SK-N-SH (cell line): ENCODE measurements around the gene AKT3. TPM values are rescaled to one million over a fixed set of nuclear protein-coding genes. Genes with fewer than 3 reads are reported as not detected.

Experiments used
- CTCF ChIA-PET: fragments of 300-600, 350-600 bp; formaldehyde crosslinking; extraction: SDS; loops from one replicate; lab custom pipeline; 2021; lab: Yijun Ruan, JAX
- POLR2A ChIA-PET: fragments of 350-600 bp; sonication (Branson Sonifier 250); formaldehyde crosslinking; extraction: SDS; loops from one replicate; lab custom pipeline; 2020; ENCODE audit warnings: antibody characterized with exemption, inconsistent platforms; lab: Yijun Ruan, JAX
- DNase-seq: peaks from one replicate; pipeline ENCODE4 v3.0.0; 2012
- H2AFZ ChIP-seq: fragments of 200-600 bp; sonication (generic); 2 replicates; pipeline ENCODE4 v1.8.1; 2016; ENCODE audit warnings: antibody characterized with exemption, mild to moderate bottlenecking, low read depth
- H3F3A ChIP-seq: fragments of 200-600 bp; sonication (generic); replicated peaks from 2 replicates; pipeline ENCODE3; 2016; ENCODE audit warnings: antibody characterized with exemption, mild to moderate bottlenecking; ENCODE audit not compliant: insufficient read depth
- H3K27ac ChIP-seq, 2 experiments: fragments of 200-500 bp in 1 of 2; fragments of 200-600 bp in 1 of 2; sonication (Bioruptor generic) in 1 of 2; sonication (generic), shearing (Covaris generic) in 1 of 2; 2 replicates each; pipeline versions ENCODE4 v1.5.1 to v1.6.1; 2014 to 2016; ENCODE audit warnings: low read depth in 2 of 2, inconsistent platforms in 1 of 2, low read length in 1 of 2, mild to moderate bottlenecking in 1 of 2, mixed read lengths in 1 of 2
- H3K27me3 ChIP-seq: fragments of 200-600 bp; sonication (generic), shearing (Covaris generic); 2 replicates; pipeline ENCODE4 v1.6.1; 2016; ENCODE audit warnings: mixed run types; ENCODE audit not compliant: insufficient read depth
- H3K36me3 ChIP-seq, 2 experiments: fragments of 200-500 bp in 1 of 2; fragments of 200-600 bp in 1 of 2; sonication (Bioruptor generic) in 1 of 2; sonication (generic) in 1 of 2; replicated peaks in 1 of 2; 2 replicates each; pipeline versions ENCODE3 to v1.5.1; 2014 to 2016; ENCODE audit warnings: low read length in 1 of 2, mild to moderate bottlenecking in 1 of 2; ENCODE audit not compliant: insufficient read depth in 2 of 2, control insufficient read depth in 1 of 2
- H3K4me1 ChIP-seq, 2 experiments: fragments of 200-500 bp in 1 of 2; fragments of 200-600 bp in 1 of 2; sonication (Bioruptor generic) in 1 of 2; sonication (generic), shearing (Covaris generic) in 1 of 2; 2 replicates each; pipeline versions ENCODE4 v1.5.1 to v1.6.1; 2014 to 2016; ENCODE audit warnings: low read depth in 1 of 2, low read length in 1 of 2, mixed run types in 1 of 2; ENCODE audit not compliant: insufficient read depth in 2 of 2, control insufficient read depth in 1 of 2
- H3K4me2 ChIP-seq: fragments of 200-600 bp; sonication (generic), shearing (Covaris generic); 2 replicates; pipeline ENCODE4 v1.6.1; 2017; ENCODE audit warnings: mixed run types
- H3K4me3 ChIP-seq, 2 experiments: fragments of 200-500 bp in 1 of 2; fragments of 200-600 bp in 1 of 2; sonication (Bioruptor generic) in 1 of 2; sonication (generic), shearing (Covaris generic) in 1 of 2; 2 replicates each; pipeline versions ENCODE4 v1.5.1 to v1.8.1; 2014 to 2016; ENCODE audit warnings: low read depth in 2 of 2, inconsistent platforms in 1 of 2, low read length in 1 of 2, mild to moderate bottlenecking in 1 of 2, mixed read lengths in 1 of 2, moderate library complexity in 1 of 2
- H3K79me2 ChIP-seq: fragments of 200-600 bp; sonication (generic); 2 replicates; pipeline ENCODE4 v1.8.1; 2017; ENCODE audit warnings: mild to moderate bottlenecking; ENCODE audit not compliant: insufficient read depth
- H3K9ac ChIP-seq: fragments of 200-600 bp; sonication (generic); 2 replicates; pipeline ENCODE4 v1.6.1; 2017; ENCODE audit warnings: mixed run types
- H3K9me2 ChIP-seq: fragments of 200-600 bp; sonication (generic); 2 replicates; pipeline ENCODE4 v1.6.1; 2017; ENCODE audit warnings: mixed run types
- H3K9me3 ChIP-seq: fragments of 200-600 bp; sonication (generic); 2 replicates; pipeline ENCODE4 v1.6.1; 2017; ENCODE audit warnings: mixed run types, mild to moderate bottlenecking, moderate library complexity
- H4K20me1 ChIP-seq: fragments of 200-600 bp; sonication (generic); 2 replicates; pipeline ENCODE4 v1.6.1; 2017; ENCODE audit warnings: mild to moderate bottlenecking, mixed run types; ENCODE audit not compliant: insufficient read depth
- CHD2 ChIP-seq: fragments of 150-350 bp; IDR thresholded peaks from 2 replicates; pipeline ENCODE4 v1.6.1; 2018; ENCODE audit warnings: low read length; ENCODE audit not compliant: partially characterized antibody
- ELF1 ChIP-seq: IDR thresholded peaks from 2 replicates; pipeline ENCODE4 v1.4.0; 2012
- EZH2phosphoT487 ChIP-seq: fragments of 200-600 bp; sonication (generic); IDR thresholded peaks from 2 replicates; pipeline ENCODE4 v1.6.1; 2017; ENCODE audit warnings: low read depth, mixed run types, mild to moderate bottlenecking, antibody characterized with exemption, moderate library complexity, borderline replicate concordance
- FOXJ3 ChIP-seq: sonication (generic); formaldehyde crosslinking; IDR thresholded peaks from 2 replicates; pipeline ENCODE4 v1.5.1; 2020; ENCODE audit warnings: mild to moderate bottlenecking, missing genetic modification reagents
- GATA2 ChIP-seq: sonication (generic); formaldehyde crosslinking; IDR thresholded peaks from 2 replicates; pipeline ENCODE4 v1.5.0; 2020; ENCODE audit warnings: mild to moderate bottlenecking, missing genetic modification reagents
- MEF2A ChIP-seq: IDR thresholded peaks from 2 replicates; pipeline ENCODE4 v1.4.0; 2012; ENCODE audit warnings: low read depth, borderline replicate concordance
- MXI1 ChIP-seq: IDR thresholded peaks from 2 replicates; pipeline ENCODE4 v1.6.1; 2012; ENCODE audit warnings: mild to moderate bottlenecking, low read depth, low read length, improper control_type of control experiment
- NFIC ChIP-seq: IDR thresholded peaks from 2 replicates; pipeline ENCODE4 v1.4.0; 2012; ENCODE audit warnings: borderline replicate concordance
- POLR2AphosphoS5 ChIP-seq: IDR thresholded peaks from 2 replicates; pipeline ENCODE4 v1.6.1; 2012; ENCODE audit warnings: low read depth, low read length
- RAD21 ChIP-seq: IDR thresholded peaks from 2 replicates; pipeline ENCODE4 v1.6.1; 2012; ENCODE audit warnings: mild to moderate bottlenecking, low read length
- RCOR1 ChIP-seq: fragments of 150-350 bp; IDR thresholded peaks from 2 replicates; pipeline ENCODE4 v1.6.1; 2017; ENCODE audit warnings: antibody characterized with exemption, low read length
- RFX5 ChIP-seq: IDR thresholded peaks from 2 replicates; pipeline ENCODE4 v1.6.1; 2012; ENCODE audit warnings: mild to moderate bottlenecking, improper control_type of control experiment, low read length
- SMC3 ChIP-seq: IDR thresholded peaks from 2 replicates; pipeline ENCODE4 v1.6.1; 2012; ENCODE audit warnings: low read depth, low read length, improper control_type of control experiment
- TAF1 ChIP-seq: IDR thresholded peaks from 2 replicates; pipeline ENCODE4 v1.6.1; 2012; ENCODE audit warnings: low read depth, mild to moderate bottlenecking, low read length, moderate library complexity, borderline replicate concordance
- TCF12 ChIP-seq: IDR thresholded peaks from 2 replicates; pipeline ENCODE4 v1.4.0; 2012
- WGBS: methylation state at CpG from one replicate; pipeline ENCODE4 v1.1.6; 2017; ENCODE audit warnings: low lambda C conversion rate; 5-methylcytosine and 5-hydroxymethylcytosine counted together
- polyA plus RNA-seq, 3 experiments: library from polyadenylated mRNA; depleted of rRNA; stranded (reverse); fragments of >200 nt; gene quantifications; 2 replicates each; pipeline ENCODE4 v1.2.3, GENCODE V29; 2012
- TF ChIP-seq, protein P1 (sequence below): fragments of 150-350 bp; IDR thresholded peaks from 2 replicates; pipeline ENCODE4 v1.6.1; 2016; ENCODE audit warnings: mild to moderate bottlenecking, low read depth, low read length
- TF ChIP-seq, protein P2 (sequence below): fragments of 150-350 bp; IDR thresholded peaks from 2 replicates; pipeline ENCODE4 v1.6.1; 2017; ENCODE audit warnings: antibody characterized with exemption, low read length, low read depth, borderline replicate concordance

AKT3 gene
- polyA plus RNA-seq, 1 of the 3 experiments (the other 2 are of a cell fraction): 12.7 TPM

DNA sequence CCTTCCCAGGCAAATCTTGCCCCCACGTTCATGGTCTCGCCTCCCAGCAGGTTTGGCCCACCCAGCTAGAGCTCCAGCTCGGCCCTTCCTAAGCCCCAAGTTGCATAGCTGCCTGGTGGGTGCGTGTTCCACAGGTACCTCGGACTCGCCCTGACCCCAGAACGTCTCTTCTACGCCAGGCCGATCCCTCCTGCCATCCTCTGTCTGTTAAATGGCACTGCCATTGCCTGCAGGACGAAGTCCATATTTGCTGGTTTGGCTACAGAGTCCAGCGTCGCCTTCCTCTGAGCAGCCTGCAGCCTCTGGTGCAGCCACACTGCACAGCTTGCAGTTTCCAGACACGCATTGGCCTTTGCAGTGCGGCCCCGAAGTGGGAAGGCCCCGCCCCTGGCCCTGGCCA lies 366.1 kb downstream of the AKT3 start (continued):
- TF ChIP-seq POLR2AphosphoS5 (no peak), FOXJ3 (CRISPR knock-in tag) (no peak), RFX5 (no peak)
- TF ChIP-seq, protein P1, sequence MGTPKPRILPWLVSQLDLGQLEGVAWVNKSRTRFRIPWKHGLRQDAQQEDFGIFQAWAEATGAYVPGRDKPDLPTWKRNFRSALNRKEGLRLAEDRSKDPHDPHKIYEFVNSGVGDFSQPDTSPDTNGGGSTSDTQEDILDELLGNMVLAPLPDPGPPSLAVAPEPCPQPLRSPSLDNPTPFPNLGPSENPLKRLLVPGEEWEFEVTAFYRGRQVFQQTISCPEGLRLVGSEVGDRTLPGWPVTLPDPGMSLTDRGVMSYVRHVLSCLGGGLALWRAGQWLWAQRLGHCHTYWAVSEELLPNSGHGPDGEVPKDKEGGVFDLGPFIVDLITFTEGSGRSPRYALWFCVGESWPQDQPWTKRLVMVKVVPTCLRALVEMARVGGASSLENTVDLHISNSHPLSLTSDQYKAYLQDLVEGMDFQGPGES: no peak

DNA sequence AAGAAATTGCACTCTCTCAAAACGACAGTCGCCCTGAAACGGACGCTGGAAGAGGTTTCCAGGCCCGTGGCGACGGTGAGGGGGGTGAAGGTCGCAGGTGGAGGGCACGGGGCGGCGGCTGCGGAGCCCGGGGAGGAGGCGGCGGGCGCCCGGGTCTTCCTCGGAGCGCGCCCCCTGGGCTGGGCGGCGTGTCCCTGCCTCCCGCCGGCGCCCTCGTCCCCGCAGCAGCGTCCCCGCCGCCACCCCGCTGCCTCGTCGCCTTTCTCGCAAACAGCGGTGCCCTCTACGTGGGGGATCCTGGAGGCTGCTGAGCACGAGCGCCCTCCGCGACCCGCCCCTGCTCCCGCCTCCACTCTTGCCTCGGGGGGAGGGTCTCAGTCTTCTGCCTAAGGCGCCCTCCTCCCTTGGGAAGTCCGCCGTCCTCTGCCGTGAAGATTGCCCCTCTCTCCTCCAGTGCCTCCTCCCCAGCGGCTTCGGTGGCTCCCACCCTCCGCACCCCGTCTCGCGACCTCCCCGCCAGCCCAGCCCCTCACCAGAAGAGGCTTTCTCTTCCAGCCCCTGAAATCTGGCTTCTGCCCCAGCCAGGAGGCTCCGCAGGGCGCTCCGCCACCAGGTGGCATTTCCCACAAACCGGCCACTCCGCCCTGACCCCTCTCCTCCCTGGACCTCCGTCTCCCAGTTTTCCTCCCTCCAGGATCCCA lies 366.8 kb downstream of the AKT3 start:
- 74% methylated on average over 45 of the region's 60 CpGs for WGBS
- peaks cover 0 to 7% of the 10 kb centered on the region in 2 experiments; a peak in 1 of 4 replicates for H3K4me1 ChIP-seq
- H3K36me3 ChIP-seq: peaks cover 0 to 2% of the 10 kb centered on the region in 2 experiments
- H3K9me3 ChIP-seq: no peaks in the 10 kb centered on the region
- no peaks in the 10 kb centered on the region for H3K79me2 ChIP-seq
- H3F3A ChIP-seq: no peaks in the 10 kb centered on the region
- no peak overlapping the region for H3K4me2 ChIP-seq
- peak overlapping the region in 1 of 2 experiments; percentile 14; a peak in 1 of 4 replicates for H3K4me3 ChIP-seq
- DNase-seq: peak; percentile 80
- ChIA-PET POLR2A (no interaction called here), CTCF (interaction anchor here (0.7 to 1.1 kb wide), 2 partner anchors 105 to 838 kb away, joined by 3 to 4 read pairs; no protein-coding TSS in a partner anchor)
- H3K27me3 ChIP-seq: no peaks in the 10 kb centered on the region
- no peak overlapping the region for H3K27ac ChIP-seq
- peak; percentile 16; the same call in 1 of the 2 replicates for TF ChIP-seq SMC3
- no peak for TF ChIP-seq ELF1
- H3K9ac ChIP-seq: no peak overlapping the region
- no peak overlapping the region for H2AFZ ChIP-seq
- no peaks in the 10 kb centered on the region for H4K20me1 ChIP-seq
- H3K9me2 ChIP-seq: no peaks in the 10 kb centered on the region

DNA sequence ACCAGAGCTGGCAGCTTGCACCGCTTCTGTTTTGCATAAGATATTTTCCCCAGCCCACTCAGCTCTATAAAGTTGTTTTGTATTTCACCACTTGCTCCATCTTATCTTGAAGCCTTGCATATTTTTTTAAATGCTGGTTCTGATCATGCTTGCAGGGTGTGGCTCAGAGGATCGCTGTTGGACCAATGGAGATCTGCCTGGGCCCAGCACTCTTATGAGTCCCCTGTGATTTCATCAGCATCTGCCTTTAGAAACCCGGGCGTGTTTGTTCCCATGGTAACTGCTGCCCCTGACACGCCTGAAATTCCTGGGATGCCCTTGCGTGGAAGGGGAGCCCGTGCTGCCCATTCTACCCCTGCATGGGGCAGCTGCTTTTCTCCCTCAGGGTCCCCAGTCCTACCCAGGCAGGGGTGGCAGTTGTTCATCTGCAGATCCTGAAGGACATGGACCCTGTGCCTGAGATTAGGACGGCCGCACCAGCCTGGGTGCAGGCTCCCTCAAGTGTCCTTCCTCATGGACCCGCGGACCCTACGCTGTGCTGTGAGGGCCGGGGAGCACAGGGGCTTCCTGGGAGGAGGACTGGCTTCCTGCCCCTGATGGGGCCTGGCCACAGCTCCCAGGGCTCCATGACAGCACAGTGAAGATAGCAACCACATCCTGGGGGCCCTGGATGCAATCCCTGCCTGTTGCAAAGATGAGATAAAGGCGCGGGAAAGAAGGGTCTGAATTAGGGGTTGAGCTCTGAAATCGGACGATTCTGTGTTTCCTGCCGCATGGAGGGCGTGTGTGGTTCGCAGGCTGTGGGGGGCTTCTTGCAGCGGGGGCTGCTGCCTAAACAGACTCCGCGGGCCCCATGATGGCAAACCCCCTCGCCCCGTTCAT lies 367.7 kb downstream of the AKT3 start:
- 76% methylated on average over 25 of the region's 25 CpGs for WGBS
- Histone ChIP-seq H3K27ac (no peak overlapping the region), H3K4me3 (no peak overlapping the region; a peak in 1 of 4 replicates)

More for the DNA sequence above, 367.7 kb downstream of the AKT3 start:
- CTCF ChIA-PET: interaction anchor here (0.6 to 1.1 kb wide), 6 partner anchors 8 to 839 kb away, joined by 3 to 4 read pairs (median 3); no protein-coding TSS in a partner anchor
- Histone ChIP-seq H3K27me3 (no peaks in the 10 kb centered on the region), H3K79me2 (no peaks in the 10 kb centered on the region), H3F3A (no peaks in the 10 kb centered on the region), H3K36me3 (peaks cover 0 to 2% of the 10 kb centered on the region in 2 experiments), H3K4me2 (no peak overlapping the region), H3K9ac (no peak overlapping the region), H4K20me1 (no peaks in the 10 kb centered on the region), H3K9me3 (no peaks in the 10 kb centered on the region), H2AFZ (no peak overlapping the region), H3K9me2 (no peaks in the 10 kb centered on the region), H3K4me1 (peaks cover 0 to 7% of the 10 kb centered on the region in 2 experiments; a peak in 1 of 4 replicates)
- TF ChIP-seq RCOR1 (no peak), NFIC (no peak), CHD2 (no peak), GATA2 (peak; percentile 44; the same call in 1 of the 2 replicates), MEF2A (no peak), EZH2phosphoT487 (no peak), FOXJ3 (CRISPR knock-in tag) (0 out of 2 replicates have a peak, but pooled peaks have one; percentile 20), MXI1 (no peak), TAF1 (no peak), RAD21 (no peak), ELF1 (no peak), TCF12 (no peak)
- TF ChIP-seq, protein P2, sequence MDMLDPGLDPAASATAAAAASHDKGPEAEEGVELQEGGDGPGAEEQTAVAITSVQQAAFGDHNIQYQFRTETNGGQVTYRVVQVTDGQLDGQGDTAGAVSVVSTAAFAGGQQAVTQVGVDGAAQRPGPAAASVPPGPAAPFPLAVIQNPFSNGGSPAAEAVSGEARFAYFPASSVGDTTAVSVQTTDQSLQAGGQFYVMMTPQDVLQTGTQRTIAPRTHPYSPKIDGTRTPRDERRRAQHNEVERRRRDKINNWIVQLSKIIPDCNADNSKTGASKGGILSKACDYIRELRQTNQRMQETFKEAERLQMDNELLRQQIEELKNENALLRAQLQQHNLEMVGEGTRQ: no peak
- POLR2A ChIA-PET: no interaction called here
- peak; percentile 74 for DNase-seq
